ENCODE results near the gene SKI.

DNA sequence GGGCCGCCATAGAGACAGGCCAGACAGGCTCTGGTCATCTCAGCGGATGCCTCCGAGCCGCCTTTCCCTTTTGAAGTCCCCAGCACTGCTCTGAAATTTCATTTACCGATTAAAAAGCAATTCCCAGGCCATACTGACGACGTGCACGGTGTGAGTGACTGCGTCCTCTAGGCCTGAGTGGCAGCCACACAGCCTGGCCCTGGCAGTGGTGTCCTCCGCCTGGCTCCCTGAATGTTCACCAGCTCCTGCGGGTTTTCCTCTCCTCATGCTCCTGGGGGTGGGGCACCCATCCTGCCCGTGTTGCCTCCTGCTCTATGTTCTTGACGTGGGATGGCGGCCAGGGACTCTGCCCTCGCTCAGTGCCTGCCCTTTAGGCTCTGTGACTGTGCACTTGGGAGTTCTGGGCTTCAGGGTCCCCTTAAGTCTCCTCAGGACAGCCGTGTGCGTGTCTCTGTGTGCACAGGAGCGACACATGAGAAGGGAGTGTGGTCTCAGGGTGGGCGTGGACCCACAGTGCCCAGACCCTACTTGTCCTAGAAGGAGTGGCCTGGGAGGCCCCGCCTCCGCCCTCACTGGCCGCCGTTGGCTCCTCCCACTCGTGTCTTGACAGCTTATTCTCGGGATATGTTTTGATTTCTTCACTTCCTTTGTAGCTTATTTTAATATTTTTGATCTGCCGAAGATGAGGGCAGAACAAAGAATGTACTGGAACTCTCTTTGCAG lies 3.6 kb downstream of the SKI start:
- TF ChIP-seq, protein P1, sequence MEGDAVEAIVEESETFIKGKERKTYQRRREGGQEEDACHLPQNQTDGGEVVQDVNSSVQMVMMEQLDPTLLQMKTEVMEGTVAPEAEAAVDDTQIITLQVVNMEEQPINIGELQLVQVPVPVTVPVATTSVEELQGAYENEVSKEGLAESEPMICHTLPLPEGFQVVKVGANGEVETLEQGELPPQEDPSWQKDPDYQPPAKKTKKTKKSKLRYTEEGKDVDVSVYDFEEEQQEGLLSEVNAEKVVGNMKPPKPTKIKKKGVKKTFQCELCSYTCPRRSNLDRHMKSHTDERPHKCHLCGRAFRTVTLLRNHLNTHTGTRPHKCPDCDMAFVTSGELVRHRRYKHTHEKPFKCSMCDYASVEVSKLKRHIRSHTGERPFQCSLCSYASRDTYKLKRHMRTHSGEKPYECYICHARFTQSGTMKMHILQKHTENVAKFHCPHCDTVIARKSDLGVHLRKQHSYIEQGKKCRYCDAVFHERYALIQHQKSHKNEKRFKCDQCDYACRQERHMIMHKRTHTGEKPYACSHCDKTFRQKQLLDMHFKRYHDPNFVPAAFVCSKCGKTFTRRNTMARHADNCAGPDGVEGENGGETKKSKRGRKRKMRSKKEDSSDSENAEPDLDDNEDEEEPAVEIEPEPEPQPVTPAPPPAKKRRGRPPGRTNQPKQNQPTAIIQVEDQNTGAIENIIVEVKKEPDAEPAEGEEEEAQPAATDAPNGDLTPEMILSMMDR (IDR thresholded peaks at IDR 0.05): no peak
- TF ChIP-seq POLR2AphosphoS5 (IDR thresholded peaks at IDR 0.05): no peak
- TF ChIP-seq POLR2A (IDR thresholded peaks at IDR 0.05): no peak

Data from breast epithelium (tissue), 3 donors.